CD14-positive monocyte (primary cell): ENCODE data around the gene BAAT. TPM values are rescaled to one million over a fixed set of nuclear protein-coding genes. Genes with fewer than 3 reads are reported as not detected.

Experiments used
- DNase-seq, 3 donors: peaks; one replicate each; pipeline ENCODE4 v3.0.0-alpha.2; 2011 to 2022
- H2AFZ ChIP-seq: 2 replicates; pipeline ENCODE4 v1.6.0; 2012; ENCODE audit warnings: mild to moderate bottlenecking, low read depth, low read length, inconsistent platforms; ENCODE audit not compliant: insufficient read depth, poor library complexity, severe bottlenecking
- H3K27ac ChIP-seq, 2 donors: 1 replicate in 1 of 2; 2 replicates in 1 of 2; pipeline ENCODE4 v1.5.1; 2012 to 2013; ENCODE audit warnings: low read length in 2 of 2, control low read depth in 1 of 2, inconsistent platforms in 1 of 2, low read depth in 1 of 2, mild to moderate bottlenecking in 1 of 2
- H3K27me3 ChIP-seq, 2 donors: one replicate each; pipeline versions ENCODE4 v1.6.0 to v1.6.1; 2011 to 2013; ENCODE audit warnings: low read length in 2 of 2; ENCODE audit not compliant: control insufficient read depth in 2 of 2, insufficient read depth in 2 of 2
- H3K36me3 ChIP-seq, 2 donors: replicated peaks in 1 of 2; 1 replicate in 1 of 2; 2 replicates in 1 of 2; pipeline versions ENCODE4 v1.5.1 to v1.6.1; 2012 to 2013; ENCODE audit warnings: low read length in 2 of 2, control low read depth in 1 of 2, inconsistent platforms in 1 of 2, mild to moderate bottlenecking in 1 of 2; ENCODE audit not compliant: insufficient read depth in 2 of 2, control insufficient read depth in 1 of 2
- H3K4me1 ChIP-seq, 2 donors: 1 replicate in 1 of 2; 2 replicates in 1 of 2; pipeline versions ENCODE4 v1.5.1 to v1.6.1; 2012 to 2013; ENCODE audit warnings: low read length in 2 of 2, control low read depth in 1 of 2, inconsistent platforms in 1 of 2, mild to moderate bottlenecking in 1 of 2, moderate library complexity in 1 of 2; ENCODE audit not compliant: insufficient read depth in 2 of 2, control insufficient read depth in 1 of 2
- H3K4me2 ChIP-seq: replicated peaks from 2 replicates; pipeline ENCODE3; 2012; ENCODE audit warnings: low read length, moderate library complexity, mild to moderate bottlenecking; ENCODE audit not compliant: poor library complexity, severe bottlenecking; ENCODE audit errors: extremely low read depth
- H3K4me3 ChIP-seq, 3 experiments: fragments of 200-600 bp in 1 of 3; sonication (generic) in 1 of 3; replicated peaks in 1 of 3; 1 replicate in 2 of 3; 2 replicates in 1 of 3; pipeline ENCODE4 v1.5.1; 2011 to 2013; ENCODE audit warnings: low read length in 3 of 3, mild to moderate bottlenecking in 3 of 3, control low read depth in 2 of 3, low read depth in 2 of 3, inconsistent platforms in 1 of 3, moderate library complexity in 1 of 3
- H3K79me2 ChIP-seq: 2 replicates; pipeline ENCODE4 v1.6.0; 2012; ENCODE audit warnings: mild to moderate bottlenecking, control low read depth, inconsistent platforms, low read length, moderate library complexity; ENCODE audit not compliant: insufficient read depth
- H3K9ac ChIP-seq: 2 replicates; pipeline ENCODE4 v1.6.0; 2017; ENCODE audit warnings: low read length, mild to moderate bottlenecking; ENCODE audit not compliant: insufficient read depth, poor library complexity, severe bottlenecking
- H3K9me3 ChIP-seq, 2 donors: replicated peaks in 1 of 2; 1 replicate in 1 of 2; 2 replicates in 1 of 2; pipeline versions ENCODE4 v1.5.1 to v1.6.1; 2012 to 2013; ENCODE audit warnings: low read length in 2 of 2, control low read depth in 1 of 2; ENCODE audit not compliant: control insufficient read depth in 1 of 2, insufficient read depth in 1 of 2
- H4K20me1 ChIP-seq: 2 replicates; pipeline ENCODE4 v1.6.0; 2012; ENCODE audit warnings: mild to moderate bottlenecking, low read length, control low read depth, moderate library complexity; ENCODE audit not compliant: insufficient read depth
- H3K27ac Mint-ChIP-seq, 7 donors: one replicate each; pipeline ENCODE4 v1.8.0; 2020; ENCODE audit warnings: mild to moderate bottlenecking in 7 of 7, mixed read lengths in 7 of 7, moderate library complexity in 6 of 7, inconsistent platforms in 2 of 7
- H3K27me3 Mint-ChIP-seq, 3 donors: one replicate each; pipeline ENCODE4 v1.8.0; 2021 to 2022; ENCODE audit warnings: low read depth in 3 of 3, mild to moderate bottlenecking in 3 of 3, mixed read lengths in 3 of 3, moderate library complexity in 3 of 3, inconsistent platforms in 1 of 3
- H3K36me3 Mint-ChIP-seq, 2 donors: one replicate each; pipeline ENCODE4 v1.8.0; 2020; ENCODE audit warnings: mixed read lengths in 2 of 2, inconsistent platforms in 1 of 2, mild to moderate bottlenecking in 1 of 2
- H3K4me1 Mint-ChIP-seq: one replicate; pipeline ENCODE4 v1.8.0; 2020; ENCODE audit warnings: mild to moderate bottlenecking, mixed read lengths
- H3K4me3 Mint-ChIP-seq, 2 donors: one replicate each; pipeline ENCODE4 v1.8.0; 2020; ENCODE audit warnings: mild to moderate bottlenecking in 2 of 2, mixed read lengths in 2 of 2, moderate library complexity in 1 of 2
- H3K9me3 Mint-ChIP-seq, 7 donors: one replicate each; pipeline ENCODE4 v1.8.0; 2020 to 2022; ENCODE audit warnings: mixed read lengths in 7 of 7, mild to moderate bottlenecking in 6 of 7, moderate library complexity in 6 of 7, inconsistent platforms in 2 of 7
- CTCF ChIP-seq: fragments of 200-600 bp; IDR thresholded peaks from one replicate; pipeline ENCODE4 v1.8.0; 2022; ENCODE audit warnings: antibody characterized with exemption, mild to moderate bottlenecking
- WGBS: methylation state at CpG from one replicate; pipeline ENCODE4 v1.1.5; 2013; ENCODE audit warnings: missing lambda C conversion rate; ENCODE audit not compliant: insufficient coverage; 5-methylcytosine and 5-hydroxymethylcytosine counted together
- intact Hi-C, 2 donors: fragments of 100-400 bp; cut with micrococcal nuclease; formaldehyde crosslinking; loops; one replicate each; pipeline versions ENCODE4 v1.15.0 to v1.15.1; 2023
- polyA plus RNA-seq, 3 donors: library from polyadenylated mRNA; depleted of rRNA in 1 of 3; unstranded in 2 of 3; stranded (reverse) in 1 of 3; fragments of 300-500 nt in 2 of 3; fragments of >200 nt in 1 of 3; fragmentation: Illumina TruSeq in 2 of 3; gene quantifications; 1 replicate in 2 of 3; 2 replicates in 1 of 3; pipeline ENCODE4 v1.2.3, GENCODE V29; 2012 to 2021

Gene BAAT
- polyA plus RNA-seq, 3 donors, result not detected

GRCh38 chr9:101398930-101399642 lies 14.3 kb upstream of the BAAT start:
- peaks cover 54 to 59% of the 10 kb centered on the region in 2 donors for H3K36me3 Mint-ChIP-seq

More at GRCh38 chr9:101398930-101399642, 14.3 kb upstream of the BAAT start:
- Histone ChIP-seq H3K4me3 (peak overlapping the region; percentile 75 to 91 (median 87)), H3K27ac (peak overlapping the region; percentile 79 to 98), H3K79me2 (peaks cover 82% of the 10 kb centered on the region), H3K9ac (peak overlapping the region; percentile 90), H2AFZ (peak overlapping the region; percentile 82), H3K4me2 (peak overlapping the region; percentile 69), H3K36me3 (peaks cover 34 to 46% of the 10 kb centered on the region in 2 donors), H3K4me1 (peaks cover 21 to 34% of the 10 kb centered on the region in 2 donors), H4K20me1 (peaks cover 5% of the 10 kb centered on the region), H3K27me3 (no peaks in the 10 kb centered on the region), H3K9me3 (peaks cover 0 to 17% of the 10 kb centered on the region in 2 donors)
- intact Hi-C loops, result loop anchor here (5.0 to 10.0 kb wide), 3 partner anchors 133 to 1304 kb away; partner anchors contain the start of genes ERP44 (in 1 of the 2), INVS (in 1 of the 2) and RNF20 (in 1 of the 2)
- DNase-seq, result no peak
- H3K9me3 Mint-ChIP-seq, result peaks cover 8 to 32% (median 14%) of the 10 kb centered on the region in 7 donors
- no peak for TF ChIP-seq CTCF
- H3K27me3 Mint-ChIP-seq, result no peaks in the 10 kb centered on the region
- H3K4me3 Mint-ChIP-seq, result peak overlapping the region; percentile 90 to 99
- H3K27ac Mint-ChIP-seq, result peak overlapping the region; percentile 96 to 100 (median 99)
- 2% methylated on average over 21 of the region's 28 CpGs for WGBS
- peaks cover 33% of the 10 kb centered on the region for H3K4me1 Mint-ChIP-seq
